ENCODE results near the gene COL2A1.
A peak's percentile ranks its signal among the peaks of the same experiment; 100 is the strongest.

The COL2A1 gene

DNA sequence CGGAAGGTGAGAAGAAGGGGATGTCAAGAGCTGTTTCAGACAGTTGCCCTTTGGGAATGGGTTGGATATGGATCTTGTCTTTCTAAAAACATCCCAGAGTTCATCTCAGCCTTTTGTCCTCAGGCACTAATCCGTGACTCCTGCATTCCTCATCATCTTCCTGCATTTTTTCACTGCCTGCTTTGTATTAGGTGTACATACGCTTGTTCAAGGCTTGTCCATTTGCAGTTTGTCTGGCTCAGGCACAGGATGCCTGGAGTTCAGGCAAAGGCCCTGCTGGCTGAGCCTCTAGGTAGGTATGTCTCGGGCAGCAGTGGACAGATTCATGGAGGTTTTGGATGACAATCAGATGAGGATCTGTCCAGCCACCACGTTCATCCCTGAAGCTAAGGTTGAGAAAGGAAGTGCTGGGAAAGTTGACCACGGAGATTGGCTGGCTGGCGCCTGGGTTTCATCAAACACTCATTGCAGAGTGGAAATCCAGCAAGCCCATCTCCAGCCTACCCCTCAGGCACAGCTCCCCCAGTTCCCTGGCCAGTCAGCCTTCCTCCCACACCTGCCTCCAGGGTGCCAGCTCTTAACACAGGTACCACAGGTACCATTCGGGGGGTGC, 53.3 kb downstream of the COL2A1 start:
- Histone ChIP-seq H3K36me3 (ENCODE audit: control insufficient read depth in 1 of 2, insufficient read depth in 2 of 2, low read length in 2 of 2) (no peaks in the 10 kb centered on the region), H3K4me1 (ENCODE audit: control insufficient read depth in 1 of 2, insufficient read depth in 2 of 2, low read length in 2 of 2) (peaks cover 0 to 4% of the 10 kb centered on the region in 2 donors), H3K27ac (ENCODE audit: low read length) (no peak overlapping the region), H3K27me3 (ENCODE audit: low read depth, low read length) (no peaks in the 10 kb centered on the region), H3K4me3 (ENCODE audit: low read depth in 1 of 2, low read length in 2 of 2) (no peak overlapping the region), H3K9me3 (ENCODE audit: control insufficient read depth in 1 of 2, low read length in 2 of 2) (no peaks in the 10 kb centered on the region)

DNA sequence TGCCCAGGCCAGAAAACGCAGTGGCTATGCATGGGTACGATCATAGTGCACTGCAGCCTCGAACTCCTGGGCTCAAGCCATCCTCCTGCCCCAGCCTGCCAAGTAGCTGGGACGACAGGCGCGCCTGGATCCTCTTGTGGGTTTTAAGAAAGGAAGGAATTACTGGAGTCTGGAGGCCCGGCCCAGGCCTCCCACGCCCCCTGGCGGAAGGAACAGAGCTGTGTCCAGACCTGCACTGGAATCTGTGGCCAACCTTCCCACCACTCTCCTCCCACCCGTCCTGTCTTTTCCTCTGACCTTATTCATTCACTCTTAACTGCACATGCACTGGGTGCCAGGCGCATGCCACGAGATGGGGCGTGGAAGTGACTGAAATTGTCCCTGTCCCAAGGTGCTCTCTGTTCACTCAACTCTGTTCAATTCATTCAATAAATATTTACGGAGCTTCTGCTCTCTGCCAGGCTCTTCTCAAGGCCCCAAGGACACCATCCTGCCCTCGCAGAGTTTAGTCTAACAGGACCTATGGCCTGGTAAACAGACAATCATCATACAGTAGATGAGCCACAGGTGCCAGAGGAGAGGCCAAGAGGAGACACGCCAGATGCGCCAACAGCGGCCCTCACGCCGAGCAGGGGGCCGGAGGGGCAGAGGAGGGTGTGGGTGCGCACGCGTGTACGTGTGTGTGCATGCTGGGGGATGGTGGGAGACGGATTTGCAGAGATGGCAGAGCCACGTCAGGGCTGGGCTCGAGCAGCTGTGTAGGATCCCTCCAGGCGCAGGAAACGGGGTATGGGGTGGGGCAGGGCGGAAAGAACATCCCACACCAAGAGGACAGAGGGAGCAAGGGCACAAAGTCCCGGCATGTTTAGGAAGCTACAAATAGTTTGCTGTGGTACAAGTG, 54.6 kb downstream of the COL2A1 start:
- H3K4me1 ChIP-seq (ENCODE audit: control insufficient read depth in 1 of 2, insufficient read depth in 2 of 2, low read length in 2 of 2), result peaks cover 0 to 4% of the 10 kb centered on the region in 2 donors
- H3K4me3 ChIP-seq (ENCODE audit: low read depth in 1 of 2, low read length in 2 of 2), result no peak overlapping the region
- no peaks in the 10 kb centered on the region for H3K36me3 ChIP-seq (ENCODE audit: control insufficient read depth in 1 of 2, insufficient read depth in 2 of 2, low read length in 2 of 2)
- H3K27me3 ChIP-seq (ENCODE audit: low read depth, low read length), result no peaks in the 10 kb centered on the region
- no peaks in the 10 kb centered on the region for H3K9me3 ChIP-seq (ENCODE audit: control insufficient read depth in 1 of 2, low read length in 2 of 2)
- no peak overlapping the region for H3K27ac ChIP-seq (ENCODE audit: low read length)

DNA sequence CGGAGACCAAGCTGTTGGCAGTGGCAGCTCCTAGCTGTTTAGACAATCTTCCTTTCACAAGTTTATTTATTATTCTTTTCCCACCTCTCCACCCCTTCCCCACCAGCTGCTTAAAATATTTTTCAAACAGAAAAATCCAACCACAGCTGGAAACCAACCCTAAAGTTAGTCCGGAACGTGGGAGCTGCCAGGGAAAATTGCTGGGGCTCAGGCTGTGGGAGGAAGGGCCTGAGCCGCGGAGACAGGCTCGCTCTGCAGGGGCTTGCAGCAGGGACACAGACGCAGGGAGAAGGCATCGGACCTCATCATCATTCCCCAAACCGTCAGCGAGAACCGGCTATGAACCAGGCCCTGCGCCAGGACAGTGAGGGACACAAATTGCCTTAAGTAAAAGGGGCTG, 56.9 kb downstream of the COL2A1 start:
- H3K36me3 ChIP-seq (ENCODE audit: control insufficient read depth in 1 of 2, insufficient read depth in 2 of 2, low read length in 2 of 2), result no peaks in the 10 kb centered on the region
- no peaks in the 10 kb centered on the region for H3K27me3 ChIP-seq (ENCODE audit: low read depth, low read length)
- H3K4me1 ChIP-seq (ENCODE audit: control insufficient read depth in 1 of 2, insufficient read depth in 2 of 2, low read length in 2 of 2), result peaks cover 0 to 4% of the 10 kb centered on the region in 2 donors
- no peak overlapping the region for H3K27ac ChIP-seq (ENCODE audit: low read length)
- no peak overlapping the region for H3K4me3 ChIP-seq (ENCODE audit: low read depth in 1 of 2, low read length in 2 of 2)
- H3K9me3 ChIP-seq (ENCODE audit: control insufficient read depth in 1 of 2, low read length in 2 of 2), result no peaks in the 10 kb centered on the region

DNA sequence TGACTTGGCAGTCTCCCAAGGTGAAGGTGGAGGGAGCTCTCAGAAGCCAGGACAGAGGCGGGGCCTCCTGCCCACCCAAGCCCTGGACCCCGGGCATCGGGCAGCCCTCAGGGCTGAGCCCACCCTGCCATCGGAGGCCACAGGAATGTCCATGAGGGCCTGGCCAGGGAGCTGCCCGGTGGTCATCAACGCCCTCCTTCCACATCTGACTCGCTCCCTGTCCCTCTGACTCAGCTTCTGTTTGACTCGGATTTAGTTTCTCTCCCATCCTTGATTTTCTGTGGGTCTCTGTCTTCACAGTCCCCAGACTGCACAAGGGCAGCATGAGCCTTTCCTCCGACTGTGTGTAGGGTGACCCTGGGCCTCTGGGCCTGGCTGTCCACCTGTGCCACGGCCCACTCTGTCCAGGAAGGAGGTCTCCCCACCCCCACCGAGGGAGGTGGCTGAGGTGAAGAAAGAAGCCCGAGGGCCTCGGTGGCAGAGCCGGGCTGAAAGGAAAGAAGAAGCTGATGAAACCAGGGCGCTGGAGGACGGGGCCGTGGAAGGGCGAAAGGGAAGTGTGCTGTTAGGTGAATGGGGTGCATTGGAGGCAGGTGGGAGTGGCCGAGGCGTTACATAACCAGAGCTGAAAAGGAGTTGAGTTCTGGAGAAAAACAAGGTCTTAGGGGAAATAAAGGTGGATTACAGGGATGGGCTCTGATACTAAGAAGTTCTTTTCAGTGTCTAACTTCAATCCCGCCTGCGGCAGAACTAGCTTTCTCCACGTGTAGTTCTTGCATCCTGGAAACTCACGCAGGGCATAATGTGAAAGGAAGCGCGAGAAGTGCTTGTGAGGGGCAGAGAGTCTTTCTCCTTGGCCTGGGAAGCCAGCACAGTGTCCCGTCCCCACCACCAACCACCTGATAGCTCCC, 57.6 kb downstream of the COL2A1 start:
- Histone ChIP-seq H3K4me1 (ENCODE audit: control insufficient read depth in 1 of 2, insufficient read depth in 2 of 2, low read length in 2 of 2) (peaks cover 0 to 7% of the 10 kb centered on the region in 2 donors), H3K9me3 (ENCODE audit: control insufficient read depth in 1 of 2, low read length in 2 of 2) (no peaks in the 10 kb centered on the region), H3K4me3 (ENCODE audit: low read depth in 1 of 2, low read length in 2 of 2) (no peak overlapping the region), H3K36me3 (ENCODE audit: control insufficient read depth in 1 of 2, insufficient read depth in 2 of 2, low read length in 2 of 2) (no peaks in the 10 kb centered on the region), H3K27ac (ENCODE audit: low read length) (peak overlapping the region; percentile 56), H3K27me3 (ENCODE audit: low read depth, low read length) (no peaks in the 10 kb centered on the region)

DNA sequence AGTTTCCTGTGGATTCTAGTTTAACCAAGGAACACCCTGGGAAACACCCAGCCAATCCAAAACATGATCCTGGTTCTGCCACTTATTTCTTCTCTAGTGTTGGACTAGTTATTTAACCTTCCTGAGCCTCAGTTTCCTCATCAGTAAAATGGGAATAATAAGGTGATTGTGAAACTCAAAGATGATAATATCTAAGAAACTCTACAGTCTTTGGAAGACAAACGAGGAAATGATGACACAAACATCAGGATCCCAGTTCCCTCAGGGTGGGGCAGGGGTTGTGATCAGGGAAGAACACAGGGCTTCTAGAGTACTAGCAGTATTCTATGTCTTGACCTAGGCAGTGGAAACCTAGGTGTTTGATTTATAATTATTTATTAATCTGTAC, 58.9 kb downstream of the COL2A1 start:
- H3K9me3 ChIP-seq (ENCODE audit: control insufficient read depth in 1 of 2, low read length in 2 of 2), result no peaks in the 10 kb centered on the region
- H3K4me3 ChIP-seq (ENCODE audit: low read depth in 1 of 2, low read length in 2 of 2), result no peak overlapping the region
- H3K36me3 ChIP-seq (ENCODE audit: control insufficient read depth in 1 of 2, insufficient read depth in 2 of 2, low read length in 2 of 2), result no peaks in the 10 kb centered on the region
- peak overlapping the region; percentile 26 for H3K27ac ChIP-seq (ENCODE audit: low read length)
- no peaks in the 10 kb centered on the region for H3K27me3 ChIP-seq (ENCODE audit: low read depth, low read length)
- peaks cover 0 to 7% of the 10 kb centered on the region in 2 donors for H3K4me1 ChIP-seq (ENCODE audit: control insufficient read depth in 1 of 2, insufficient read depth in 2 of 2, low read length in 2 of 2)

DNA sequence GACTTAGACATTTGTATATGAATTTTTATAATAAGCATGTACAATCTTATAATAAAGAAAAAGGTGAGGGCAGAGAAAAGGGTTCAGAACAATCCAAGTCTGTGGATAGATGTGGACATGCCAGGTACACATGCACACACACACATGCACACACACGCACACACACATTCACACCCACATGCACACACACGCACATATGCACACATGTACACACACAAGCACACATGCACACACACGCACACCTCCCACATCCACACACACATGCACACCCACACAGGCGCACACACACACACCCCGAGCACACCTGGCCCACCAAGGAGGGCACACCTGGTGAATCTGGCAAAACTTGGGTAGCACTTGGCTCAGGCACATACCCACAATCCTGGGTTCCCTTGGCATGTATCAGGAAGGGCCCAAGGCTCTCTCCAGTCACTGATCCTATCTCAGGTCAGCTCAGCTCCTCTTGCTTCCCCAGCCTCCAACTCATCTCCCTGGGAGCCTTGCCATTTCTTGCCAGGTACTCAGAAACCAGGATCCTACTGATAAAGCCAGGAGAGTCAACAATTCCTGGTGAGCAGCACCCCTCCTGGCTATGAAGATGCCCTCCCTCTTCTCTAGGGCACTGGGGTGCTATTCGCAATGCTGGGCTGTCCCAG, 59.5 kb downstream of the COL2A1 start:
- Histone ChIP-seq H3K4me1 (ENCODE audit: control insufficient read depth in 1 of 2, insufficient read depth in 2 of 2, low read length in 2 of 2) (peaks cover 0 to 7% of the 10 kb centered on the region in 2 donors), H3K36me3 (ENCODE audit: control insufficient read depth in 1 of 2, insufficient read depth in 2 of 2, low read length in 2 of 2) (no peaks in the 10 kb centered on the region), H3K27me3 (ENCODE audit: low read depth, low read length) (no peaks in the 10 kb centered on the region), H3K27ac (ENCODE audit: low read length) (peak overlapping the region; percentile 26), H3K4me3 (ENCODE audit: low read depth in 1 of 2, low read length in 2 of 2) (no peak overlapping the region), H3K9me3 (ENCODE audit: control insufficient read depth in 1 of 2, low read length in 2 of 2) (no peaks in the 10 kb centered on the region)

DNA sequence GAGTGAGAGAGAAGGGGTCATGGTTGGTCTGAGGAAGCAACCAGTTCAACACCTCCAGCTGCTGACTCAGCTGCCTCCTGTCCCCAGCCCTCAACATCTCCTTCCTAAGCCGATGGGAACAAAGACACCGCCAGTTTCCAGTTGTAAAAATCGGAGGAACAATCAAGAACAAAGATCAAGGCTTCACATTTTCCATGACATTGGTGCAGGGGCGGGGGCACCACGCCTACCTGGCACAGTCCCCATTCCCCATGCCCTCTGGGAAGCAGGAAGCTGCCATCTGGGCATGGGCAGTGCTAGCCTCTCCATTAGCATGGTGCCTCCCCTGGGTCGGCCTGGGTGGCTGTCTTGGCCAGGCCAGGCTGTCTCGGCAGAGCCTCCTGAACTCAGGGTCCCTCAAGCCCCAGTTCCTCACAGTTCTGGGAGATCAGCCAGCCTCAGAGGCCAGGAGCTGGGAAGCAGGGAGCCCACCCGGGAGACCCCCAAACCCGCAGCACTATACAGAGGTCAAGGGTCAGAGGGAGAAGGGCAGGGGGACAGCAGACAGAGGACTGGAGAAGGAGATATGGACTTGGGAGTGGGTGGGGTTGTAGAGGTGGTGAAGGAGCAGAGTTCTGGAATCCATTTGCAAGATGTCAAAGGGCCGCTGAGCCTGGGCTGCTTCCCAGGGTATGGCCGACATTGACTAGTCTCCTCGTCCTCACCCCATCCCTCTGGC, 60.5 kb downstream of the COL2A1 start:
- Histone ChIP-seq H3K27ac (ENCODE audit: low read length) (peak overlapping the region; percentile 83), H3K36me3 (ENCODE audit: control insufficient read depth in 1 of 2, insufficient read depth in 2 of 2, low read length in 2 of 2) (no peaks in the 10 kb centered on the region), H3K9me3 (ENCODE audit: control insufficient read depth in 1 of 2, low read length in 2 of 2) (no peaks in the 10 kb centered on the region), H3K27me3 (ENCODE audit: low read depth, low read length) (no peaks in the 10 kb centered on the region), H3K4me3 (ENCODE audit: low read depth in 1 of 2, low read length in 2 of 2) (no peak overlapping the region), H3K4me1 (ENCODE audit: control insufficient read depth in 1 of 2, insufficient read depth in 2 of 2, low read length in 2 of 2) (peaks cover 0 to 7% of the 10 kb centered on the region in 2 donors)

DNA sequence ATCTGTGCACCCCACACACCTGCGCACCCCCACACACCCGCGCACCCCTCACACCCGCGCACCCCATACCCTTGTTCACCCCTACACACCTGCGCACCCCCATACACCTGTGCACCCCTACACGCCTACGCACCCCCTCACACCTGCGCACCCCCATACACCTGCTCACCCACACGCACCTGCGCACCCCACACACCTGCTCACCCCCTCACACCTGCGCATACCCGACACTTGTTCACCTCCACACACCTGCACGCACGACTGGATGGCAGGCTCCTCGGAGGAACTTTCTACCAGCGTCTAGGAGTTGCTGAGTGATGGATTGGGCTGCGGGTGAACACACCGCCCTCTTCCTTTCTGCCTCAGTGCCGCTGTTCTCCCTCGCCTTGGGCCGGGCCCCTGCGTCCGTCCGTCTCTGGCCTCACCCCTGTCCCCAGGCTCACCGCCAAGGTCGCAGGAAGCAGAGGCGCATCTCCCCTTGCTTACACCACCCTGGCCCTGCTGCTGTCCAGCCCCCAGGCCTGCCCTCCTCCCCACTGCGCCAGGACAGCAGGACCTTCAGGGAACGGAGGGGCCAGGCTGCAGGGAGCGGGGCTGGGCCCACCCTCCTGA, 61.6 kb downstream of the COL2A1 start:
- H3K27me3 ChIP-seq (ENCODE audit: low read depth, low read length), result no peaks in the 10 kb centered on the region
- H3K4me3 ChIP-seq (ENCODE audit: low read depth in 1 of 2, low read length in 2 of 2), result no peak overlapping the region
- H3K9me3 ChIP-seq (ENCODE audit: control insufficient read depth in 1 of 2, low read length in 2 of 2), result no peaks in the 10 kb centered on the region
- peak overlapping the region; percentile 83 for H3K27ac ChIP-seq (ENCODE audit: low read length)
- no peaks in the 10 kb centered on the region for H3K36me3 ChIP-seq (ENCODE audit: control insufficient read depth in 1 of 2, insufficient read depth in 2 of 2, low read length in 2 of 2)
- peaks cover 0 to 7% of the 10 kb centered on the region in 2 donors for H3K4me1 ChIP-seq (ENCODE audit: control insufficient read depth in 1 of 2, insufficient read depth in 2 of 2, low read length in 2 of 2)

DNA sequence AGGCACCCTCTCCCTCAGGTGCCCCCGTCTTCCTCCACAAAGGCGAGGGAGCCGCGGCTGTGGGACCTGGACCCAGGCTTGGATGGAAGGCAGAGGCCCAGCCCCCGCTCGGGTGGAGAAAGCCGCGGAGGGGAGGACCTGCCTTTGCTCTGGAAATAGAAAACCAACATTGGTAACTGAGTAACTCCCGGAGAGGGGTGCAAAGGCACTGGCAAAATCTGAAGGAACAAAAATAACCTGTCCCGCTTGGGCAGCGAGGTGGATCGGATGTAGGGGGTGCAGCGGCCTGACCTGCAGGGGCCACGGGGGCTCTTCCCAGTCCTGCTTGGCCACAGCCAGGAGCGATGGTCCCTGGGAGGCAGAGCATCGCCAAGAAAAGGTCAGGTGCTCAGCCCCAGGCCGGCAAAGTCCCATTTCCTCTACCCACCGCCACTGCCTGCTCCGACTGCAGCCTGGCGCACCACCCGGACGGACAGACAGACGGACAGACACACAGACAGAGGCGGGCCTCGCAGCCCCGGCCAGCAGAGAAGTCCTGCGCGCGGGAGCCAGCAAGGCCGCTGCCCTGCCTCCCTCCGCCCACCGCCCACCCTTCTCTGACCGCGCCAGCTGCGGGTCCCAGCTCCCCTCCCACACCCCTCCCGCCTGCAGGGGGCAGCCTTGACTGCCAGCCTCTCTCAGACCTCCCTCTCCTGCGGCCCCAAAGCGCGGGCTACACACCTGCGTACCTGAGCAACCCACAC, 62.2 kb downstream of the COL2A1 start:
- H3K4me1 ChIP-seq (ENCODE audit: control insufficient read depth in 1 of 2, insufficient read depth in 2 of 2, low read length in 2 of 2), result peaks cover 0 to 5% of the 10 kb centered on the region in 2 donors
- H3K27me3 ChIP-seq (ENCODE audit: low read depth, low read length), result no peaks in the 10 kb centered on the region
- H3K27ac ChIP-seq (ENCODE audit: low read length), result no peak overlapping the region
- H3K4me3 ChIP-seq (ENCODE audit: low read depth in 1 of 2, low read length in 2 of 2), result no peak overlapping the region
- H3K9me3 ChIP-seq (ENCODE audit: control insufficient read depth in 1 of 2, low read length in 2 of 2), result no peaks in the 10 kb centered on the region
- H3K36me3 ChIP-seq (ENCODE audit: control insufficient read depth in 1 of 2, insufficient read depth in 2 of 2, low read length in 2 of 2), result no peaks in the 10 kb centered on the region

DNA sequence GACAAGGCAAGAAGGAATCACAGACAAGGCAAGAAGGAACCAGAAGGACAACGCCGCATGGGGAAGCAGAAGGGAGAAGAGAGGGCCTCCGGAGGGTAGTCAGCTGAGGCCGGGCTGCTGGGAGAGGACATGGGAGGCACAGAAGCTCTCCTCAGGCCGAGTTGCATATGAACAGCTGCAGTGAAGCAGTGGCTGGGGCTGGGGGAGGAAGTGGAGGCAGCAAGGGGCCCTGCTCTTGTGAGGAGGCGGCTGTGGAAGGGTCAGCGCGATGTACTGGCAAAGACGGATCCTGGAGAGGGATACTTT, 62.8 kb downstream of the COL2A1 start:
- H3K36me3 ChIP-seq (ENCODE audit: control insufficient read depth in 1 of 2, insufficient read depth in 2 of 2, low read length in 2 of 2), result no peaks in the 10 kb centered on the region
- no peaks in the 10 kb centered on the region for H3K27me3 ChIP-seq (ENCODE audit: low read depth, low read length)
- H3K4me1 ChIP-seq (ENCODE audit: control insufficient read depth in 1 of 2, insufficient read depth in 2 of 2, low read length in 2 of 2), result peaks cover 0 to 3% of the 10 kb centered on the region in 2 donors
- H3K4me3 ChIP-seq (ENCODE audit: low read depth in 1 of 2, low read length in 2 of 2), result no peak overlapping the region
- H3K27ac ChIP-seq (ENCODE audit: low read length), result no peak overlapping the region
- H3K9me3 ChIP-seq (ENCODE audit: control insufficient read depth in 1 of 2, low read length in 2 of 2), result no peaks in the 10 kb centered on the region

Data from muscle layer of duodenum (tissue), 2 donors.